IMR-90 (cell line): Measurements from ENCODE around the gene TRMT2A. TPM values are rescaled to one million over a fixed set of nuclear protein-coding genes. Genes with fewer than 3 reads are reported as not detected.

Source experiments
- ATAC-seq: fragments of 200-7000 bp; cut with Tn5 transposase; 2 replicates; pipeline ENCODE4 v1.9.1; 2020; ENCODE audit warnings: low read depth, mild to moderate bottlenecking, moderate library complexity
- BruUV-seq: library from RNA; stranded (reverse); fragments of 400-500 nt; replicated peaks from 2 replicates; lab custom pipeline; 2021; lab: Mats Ljungman, UMichigan
- CTCF ChIA-PET: fragments of 300-600 bp; formaldehyde crosslinking; extraction: SDS; loops from one replicate; lab custom pipeline; 2021; ENCODE audit warnings: antibody characterized with exemption; lab: Yijun Ruan, JAX
- POLR2A ChIA-PET: fragments of 300-600 bp; sonication (Branson Sonifier 250); formaldehyde crosslinking; loops from one replicate; lab custom pipeline; 2022; ENCODE audit warnings: antibody characterized with exemption; ENCODE audit not compliant: unreplicated experiment; lab: Charles Lee
- DNase-seq: peaks from one replicate; pipeline ENCODE4 v3.0.0; 2013
- H2AFZ ChIP-seq: replicated peaks from 2 replicates; pipeline ENCODE3; 2013; ENCODE audit warnings: low read length, mild to moderate bottlenecking; ENCODE audit not compliant: poor library complexity
- H2AK5ac ChIP-seq: 2 replicates; pipeline ENCODE4 v1.6.1; 2013; ENCODE audit warnings: low read depth, low read length, inconsistent platforms
- H2AK9ac ChIP-seq: replicated peaks from 2 replicates; pipeline ENCODE3; 2013; ENCODE audit warnings: mild to moderate bottlenecking, low read depth, low read length, moderate library complexity; ENCODE audit not compliant: poor library complexity
- H2BK120ac ChIP-seq: 2 replicates; pipeline ENCODE4 v1.6.1; 2013; ENCODE audit warnings: low read depth, low read length, inconsistent platforms
- H2BK15ac ChIP-seq: 3 replicates; pipeline ENCODE4 v1.6.1; 2013; ENCODE audit warnings: low read depth, low read length, inconsistent platforms
- H2BK20ac ChIP-seq: 2 replicates; pipeline ENCODE4 v1.6.1; 2013; ENCODE audit warnings: low read depth, mild to moderate bottlenecking, inconsistent platforms, low read length, moderate library complexity
- H2BK5ac ChIP-seq: 2 replicates; pipeline ENCODE4 v1.6.1; 2013; ENCODE audit warnings: mild to moderate bottlenecking, low read depth, low read length, inconsistent platforms; ENCODE audit not compliant: poor library complexity, severe bottlenecking
- H3K14ac ChIP-seq: replicated peaks from 2 replicates; pipeline ENCODE4 v1.6.1; 2013; ENCODE audit warnings: low read depth, low read length, inconsistent platforms
- H3K18ac ChIP-seq: 2 replicates; pipeline ENCODE4 v1.6.1; 2013; ENCODE audit warnings: low read depth, low read length, control low read depth
- H3K23ac ChIP-seq: 2 replicates; pipeline ENCODE4 v1.6.1; 2013; ENCODE audit warnings: low read depth, low read length, inconsistent platforms
- H3K27ac ChIP-seq: 2 replicates; pipeline ENCODE4 v1.5.1; 2013; ENCODE audit warnings: mild to moderate bottlenecking, control low read depth, low read length; ENCODE audit not compliant: insufficient read depth
- H3K27me3 ChIP-seq: 2 replicates; pipeline ENCODE4 v1.6.1; 2013; ENCODE audit warnings: low read length; ENCODE audit not compliant: control insufficient read depth, insufficient read depth
- H3K36me3 ChIP-seq: 2 replicates; pipeline ENCODE4 v1.6.1; 2013; ENCODE audit warnings: low read length, mixed read lengths; ENCODE audit not compliant: control insufficient read depth, insufficient read depth
- H3K4ac ChIP-seq: 2 replicates; pipeline ENCODE4 v1.6.1; 2013; ENCODE audit warnings: low read depth, low read length, inconsistent platforms
- H3K4me1 ChIP-seq: 2 replicates; pipeline ENCODE4 v1.6.1; 2013; ENCODE audit warnings: low read length, mixed read lengths; ENCODE audit not compliant: control insufficient read depth, insufficient read depth
- H3K4me2 ChIP-seq: 2 replicates; pipeline ENCODE4 v1.6.1; 2013; ENCODE audit warnings: low read depth, mild to moderate bottlenecking, control low read depth, low read length, moderate library complexity
- H3K4me3 ChIP-seq: 2 replicates; pipeline ENCODE4 v1.5.1; 2013; ENCODE audit warnings: low read depth, mild to moderate bottlenecking, control low read depth, low read length, moderate library complexity; ENCODE audit not compliant: insufficient read depth
- H3K56ac ChIP-seq: 2 replicates; pipeline ENCODE4 v1.6.1; 2013; ENCODE audit warnings: low read length, inconsistent platforms; ENCODE audit not compliant: insufficient read depth; ENCODE audit errors: extremely low read depth
- H3K79me1 ChIP-seq, 2 experiments: 2 replicates each; pipeline ENCODE4 v1.6.1; 2013; ENCODE audit warnings: low read length in 2 of 2, inconsistent platforms in 1 of 2, low read depth in 1 of 2
- H3K9ac ChIP-seq: 2 replicates; pipeline ENCODE4 v1.6.1; 2013; ENCODE audit warnings: low read depth, low read length, control low read depth
- H3K9me1 ChIP-seq: 2 replicates; pipeline ENCODE4 v1.6.1; 2013; ENCODE audit warnings: low read length, inconsistent platforms; ENCODE audit not compliant: insufficient read depth
- H3K9me3 ChIP-seq: 2 replicates; pipeline ENCODE4 v1.6.1; 2013; ENCODE audit warnings: low read length; ENCODE audit not compliant: control insufficient read depth, insufficient read depth
- H4K20me1 ChIP-seq: 2 replicates; pipeline ENCODE4 v1.6.1; 2013; ENCODE audit warnings: low read length, inconsistent platforms; ENCODE audit not compliant: insufficient read depth
- H4K5ac ChIP-seq: 2 replicates; pipeline ENCODE4 v1.6.1; 2013; ENCODE audit warnings: mild to moderate bottlenecking, low read depth, low read length, control low read depth
- H4K8ac ChIP-seq, 2 experiments: 2 replicates each; pipeline ENCODE4 v1.6.1; 2013; ENCODE audit warnings: low read depth in 2 of 2, low read length in 2 of 2, control low read depth in 1 of 2, inconsistent platforms in 1 of 2
- H4K91ac ChIP-seq: 2 replicates; pipeline ENCODE4 v1.6.1; 2013; ENCODE audit warnings: low read depth, low read length, inconsistent platforms; ENCODE audit not compliant: insufficient read depth
- BHLHE40 ChIP-seq: fragments of 150-350 bp; IDR thresholded peaks from 2 replicates; pipeline ENCODE4 v1.6.1; 2016; ENCODE audit warnings: mild to moderate bottlenecking, low read depth, low read length
- ELK1 ChIP-seq: fragments of 150-350 bp; IDR thresholded peaks from 2 replicates; pipeline ENCODE4 v1.6.1; 2016; ENCODE audit warnings: low read depth, mild to moderate bottlenecking, low read length, moderate library complexity, borderline replicate concordance
- MAFK ChIP-seq: IDR thresholded peaks from 2 replicates; pipeline ENCODE4 v1.6.1; 2012; ENCODE audit warnings: low read depth, low read length, improper control_type of control experiment
- RFX5 ChIP-seq: IDR thresholded peaks from 2 replicates; pipeline ENCODE4 v1.8.0; 2012; ENCODE audit warnings: low read depth, mild to moderate bottlenecking, low read length, moderate library complexity
- WGBS, 2 experiments: methylation state at CpG; one replicate each; pipeline versions ENCODE4 v1.1.5 to v1.1.7; 2013; ENCODE audit warnings: missing lambda C conversion rate in 2 of 2; ENCODE audit not compliant: insufficient read length in 1 of 2; ENCODE audit errors: extremely low coverage in 2 of 2; 5-methylcytosine and 5-hydroxymethylcytosine counted together
- dilution Hi-C: fragments of 300-500 bp; cut with HindIII; formaldehyde crosslinking; loops from one replicate; pipeline ENCODE4 v1.14.3; 2018; ENCODE audit warnings: low sequenced_read_pairs; ENCODE audit not compliant: unreplicated experiment
- in situ Hi-C: fragments of 300-500 bp; cut with MboI; formaldehyde crosslinking; loops from 3 replicates; pipeline ENCODE4 v1.14.3; 2019; ENCODE audit warnings: low sequenced_read_pairs, inconsistent platforms, mixed read lengths
- intact Hi-C: fragments of 100-400 bp; cut with micrococcal nuclease; formaldehyde crosslinking; loops from 2 replicates; pipeline ENCODE4 v1.10.0; 2022
- polyA plus RNA-seq, 3 experiments: library from polyadenylated mRNA; depleted of rRNA; stranded (reverse); fragments of >200 nt; gene quantifications; 2 replicates each; pipeline ENCODE4 v1.2.3, GENCODE V29; 2012; ENCODE audit warnings: low replicate concordance in 1 of 3
- total RNA-seq: library from RNA; depleted of rRNA; stranded (reverse); fragments of >200 nt; gene quantifications from 2 replicates; pipeline ENCODE4 v1.2.3, GENCODE V29; 2012
- TF ChIP-seq, protein P1 (sequence below): conservative IDR thresholded peaks from 2 replicates; pipeline ENCODE4 v1.5.1; 2012; ENCODE audit warnings: mild to moderate bottlenecking, low read depth, low read length, improper control_type of control experiment

TRMT2A gene
- total and polyA plus RNA-seq, 2 of the 4 experiments (the other 2 are of a cell fraction), result 22.0 to 39.1 TPM

DNA sequence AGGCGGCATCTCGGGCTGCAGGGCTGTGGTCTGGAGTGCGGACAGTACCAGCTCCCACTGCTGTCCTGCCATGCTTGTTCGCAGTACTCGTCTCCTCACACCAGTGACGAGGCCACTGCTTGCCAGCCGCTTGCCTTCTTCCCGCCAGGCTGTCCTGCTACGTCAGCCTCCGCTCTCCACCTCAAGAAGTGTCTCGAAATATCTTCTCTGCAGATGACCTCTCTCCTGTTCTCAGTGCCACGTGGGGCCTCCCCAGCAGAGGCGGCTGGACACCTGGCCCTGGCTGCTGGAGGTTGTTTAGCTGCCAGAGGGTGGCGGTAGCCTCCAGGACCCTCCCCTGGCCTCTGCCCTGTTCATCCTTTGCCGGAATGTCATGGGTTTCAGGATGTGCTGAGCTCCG, 36.9 kb upstream of the TRMT2A start:
- H3K79me1 ChIP-seq, result no peaks in the 10 kb centered on the region
- H3K4me2 ChIP-seq, result peak overlapping the region; percentile 5; the same call in 1 of the 2 replicates
- POLR2A ChIA-PET, result no interaction called here
- no peak for TF ChIP-seq ELK1
- TF ChIP-seq RFX5, result no peak
- TF ChIP-seq BHLHE40, result no peak
- TF ChIP-seq, protein P1, sequence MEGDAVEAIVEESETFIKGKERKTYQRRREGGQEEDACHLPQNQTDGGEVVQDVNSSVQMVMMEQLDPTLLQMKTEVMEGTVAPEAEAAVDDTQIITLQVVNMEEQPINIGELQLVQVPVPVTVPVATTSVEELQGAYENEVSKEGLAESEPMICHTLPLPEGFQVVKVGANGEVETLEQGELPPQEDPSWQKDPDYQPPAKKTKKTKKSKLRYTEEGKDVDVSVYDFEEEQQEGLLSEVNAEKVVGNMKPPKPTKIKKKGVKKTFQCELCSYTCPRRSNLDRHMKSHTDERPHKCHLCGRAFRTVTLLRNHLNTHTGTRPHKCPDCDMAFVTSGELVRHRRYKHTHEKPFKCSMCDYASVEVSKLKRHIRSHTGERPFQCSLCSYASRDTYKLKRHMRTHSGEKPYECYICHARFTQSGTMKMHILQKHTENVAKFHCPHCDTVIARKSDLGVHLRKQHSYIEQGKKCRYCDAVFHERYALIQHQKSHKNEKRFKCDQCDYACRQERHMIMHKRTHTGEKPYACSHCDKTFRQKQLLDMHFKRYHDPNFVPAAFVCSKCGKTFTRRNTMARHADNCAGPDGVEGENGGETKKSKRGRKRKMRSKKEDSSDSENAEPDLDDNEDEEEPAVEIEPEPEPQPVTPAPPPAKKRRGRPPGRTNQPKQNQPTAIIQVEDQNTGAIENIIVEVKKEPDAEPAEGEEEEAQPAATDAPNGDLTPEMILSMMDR, result no peak
- TF ChIP-seq MAFK, result no peak
- H2AFZ ChIP-seq, result peak overlapping the region; percentile 67
- H3K18ac ChIP-seq, result no peak overlapping the region
- peak overlapping the region; percentile 25 for H3K4ac ChIP-seq
- no peak overlapping the region for H3K27ac ChIP-seq
- no peaks in the 10 kb centered on the region for H3K9me1 ChIP-seq
- H3K14ac ChIP-seq, result peak overlapping the region; percentile 50
- H4K91ac ChIP-seq, result no peak overlapping the region
- no peak overlapping the region for H4K5ac ChIP-seq
- peak overlapping the region; percentile 27; the same call in 1 of the 2 replicates for H2AK5ac ChIP-seq
- 40% methylated on average over 5 of the region's 16 CpGs; no CpG with 5 or more reads in 1 of the 2 experiments for WGBS, 2 experiments
- peaks cover 8% of the 10 kb centered on the region for H3K4me1 ChIP-seq
- H3K9ac ChIP-seq, result no peak overlapping the region; the same call in 1 of the 2 replicates
- no peaks in the 10 kb centered on the region for H3K9me3 ChIP-seq
- no peak overlapping the region for H2BK5ac ChIP-seq
- peaks cover 4% of the 10 kb centered on the region; the same call in 1 of the 2 replicates for H3K27me3 ChIP-seq
- no peak overlapping the region for H3K56ac ChIP-seq
- intact Hi-C loops, result no loop called here
- CTCF ChIA-PET, result no interaction called here
- BruUV-seq, result no TSS peak
- H2AK9ac ChIP-seq, result peak overlapping the region; percentile 61
- no peak overlapping the region for H2BK120ac ChIP-seq
- ATAC-seq (peak; percentile 27; the same call in 1 of the 2 replicates), DNase-seq (peak; percentile 20)
- dilution Hi-C loops, result no loop called here
- H4K20me1 ChIP-seq, result peaks cover 11% of the 10 kb centered on the region; the same call in 1 of the 2 replicates
- H3K23ac ChIP-seq, result no peak overlapping the region
- no peak overlapping the region for H2BK20ac ChIP-seq
- H3K4me3 ChIP-seq, result no peak overlapping the region
- peak overlapping the region in 1 of 2 experiments; percentile 21; a peak in 1 of 4 replicates for H4K8ac ChIP-seq
- H2BK15ac ChIP-seq, result no peak overlapping the region
- no peaks in the 10 kb centered on the region for H3K36me3 ChIP-seq
- in situ Hi-C loops, result loop anchor here (10.0 kb wide), 1 partner anchor 301 kb away; no protein-coding TSS in a partner anchor
